Measurements from ENCODE around the gene BIRC5. TPM values are rescaled to one million over a fixed set of nuclear protein-coding genes. Genes with fewer than 3 reads are reported as not detected.
A peak's percentile ranks its signal among the peaks of the same experiment; 100 is the strongest.

The BIRC5 gene
- total RNA-seq, 4 donors from 2014 or later = 2.4 to 6.5 (median 5.7) TPM

DNA sequence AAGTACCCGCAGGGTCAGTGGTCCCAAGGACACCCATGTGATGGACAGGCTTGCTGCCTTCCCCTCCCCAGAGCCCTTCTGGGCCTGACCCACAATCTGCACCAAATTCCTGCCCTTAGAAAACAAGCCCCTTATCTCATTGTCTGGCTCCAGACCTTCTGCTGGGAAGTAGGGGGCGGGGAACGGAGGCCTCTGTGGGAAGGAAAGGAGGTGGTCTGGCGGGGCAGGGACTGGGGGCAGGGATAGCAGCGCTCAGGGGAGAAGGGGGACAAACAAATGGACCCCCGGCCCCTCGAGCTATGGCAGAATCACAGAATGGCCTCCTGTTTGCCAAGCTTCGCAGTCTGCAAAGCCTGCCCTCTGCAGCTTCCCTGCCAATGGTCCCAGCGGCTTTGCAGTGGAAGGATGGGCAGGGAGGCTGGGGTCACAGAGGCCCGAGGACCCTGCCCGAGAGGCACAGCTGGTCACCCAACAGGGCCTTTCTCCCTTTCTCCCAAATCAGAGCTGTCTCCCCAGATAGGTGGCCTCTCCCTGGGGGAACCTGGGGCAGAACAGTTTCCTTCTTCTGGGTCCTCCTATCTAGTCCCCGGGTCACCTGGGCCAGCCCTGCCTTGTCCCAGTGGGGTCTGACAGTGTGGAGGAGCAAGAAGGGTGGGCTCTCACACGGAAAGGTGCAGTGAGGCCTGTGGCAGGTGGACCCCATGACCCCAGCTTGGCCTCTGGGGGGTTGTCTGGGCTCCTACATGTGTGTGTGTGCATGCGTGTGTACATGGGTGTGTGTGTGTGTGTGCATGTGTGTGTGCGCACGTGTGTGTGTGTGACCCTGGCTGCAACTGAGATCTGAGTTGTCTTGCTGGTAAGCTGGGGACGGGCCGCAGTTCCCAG is 42.9 kb downstream of the BIRC5 start:
- Histone ChIP-seq H3K36me3 (no peaks in the 10 kb centered on the region), H3K27me3 (no peaks in the 10 kb centered on the region), H3K27ac (peak overlapping the region in 2 of 4 donors; percentile 9 to 77), H3K4me1 (peaks cover 0 to 32% (median 27%) of the 10 kb centered on the region in 4 donors), H3K9me3 (no peaks in the 10 kb centered on the region), H3K4me3 (no peak overlapping the region)
- no peak for DNase-seq
- no peak for TF ChIP-seq POLR2A (IDR thresholded peaks at IDR 0.05)
- TF ChIP-seq, protein P1, sequence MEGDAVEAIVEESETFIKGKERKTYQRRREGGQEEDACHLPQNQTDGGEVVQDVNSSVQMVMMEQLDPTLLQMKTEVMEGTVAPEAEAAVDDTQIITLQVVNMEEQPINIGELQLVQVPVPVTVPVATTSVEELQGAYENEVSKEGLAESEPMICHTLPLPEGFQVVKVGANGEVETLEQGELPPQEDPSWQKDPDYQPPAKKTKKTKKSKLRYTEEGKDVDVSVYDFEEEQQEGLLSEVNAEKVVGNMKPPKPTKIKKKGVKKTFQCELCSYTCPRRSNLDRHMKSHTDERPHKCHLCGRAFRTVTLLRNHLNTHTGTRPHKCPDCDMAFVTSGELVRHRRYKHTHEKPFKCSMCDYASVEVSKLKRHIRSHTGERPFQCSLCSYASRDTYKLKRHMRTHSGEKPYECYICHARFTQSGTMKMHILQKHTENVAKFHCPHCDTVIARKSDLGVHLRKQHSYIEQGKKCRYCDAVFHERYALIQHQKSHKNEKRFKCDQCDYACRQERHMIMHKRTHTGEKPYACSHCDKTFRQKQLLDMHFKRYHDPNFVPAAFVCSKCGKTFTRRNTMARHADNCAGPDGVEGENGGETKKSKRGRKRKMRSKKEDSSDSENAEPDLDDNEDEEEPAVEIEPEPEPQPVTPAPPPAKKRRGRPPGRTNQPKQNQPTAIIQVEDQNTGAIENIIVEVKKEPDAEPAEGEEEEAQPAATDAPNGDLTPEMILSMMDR (IDR thresholded peaks at IDR 0.05) = no peak

DNA sequence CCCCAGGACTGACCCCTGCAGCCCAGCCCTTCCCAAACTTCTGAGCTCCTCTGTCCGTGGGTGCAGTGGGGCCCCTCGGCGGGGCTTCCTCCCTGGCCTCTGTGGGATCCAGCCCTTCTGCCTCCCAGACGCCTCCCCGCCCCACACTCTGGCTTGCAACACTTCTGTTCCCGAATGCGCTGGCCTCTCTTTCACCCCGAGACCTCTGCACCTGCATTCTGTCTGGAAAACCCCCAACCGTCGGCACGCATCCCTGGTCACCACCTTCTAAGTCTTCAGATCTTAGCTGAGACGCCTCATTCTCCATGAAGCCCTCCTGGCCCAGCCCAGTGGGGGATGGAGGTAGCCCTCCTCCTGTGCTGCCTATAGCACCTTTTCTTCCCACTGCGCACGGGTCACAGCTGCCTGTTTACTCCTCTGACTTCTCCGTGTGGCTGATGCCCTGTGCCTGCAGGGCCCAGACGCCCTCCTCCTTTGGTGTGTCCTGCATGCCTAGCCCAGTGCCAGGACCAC is 43.8 kb downstream of the BIRC5 start:
- Histone ChIP-seq H3K9me3 (no peaks in the 10 kb centered on the region), H3K27ac (peak overlapping the region; percentile 9 to 77 (median 27)), H3K4me3 (peak overlapping the region in 1 of 4 donors; percentile 19), H3K36me3 (no peaks in the 10 kb centered on the region), H3K4me1 (peaks cover 0 to 29% (median 22%) of the 10 kb centered on the region in 4 donors), H3K27me3 (no peaks in the 10 kb centered on the region)
- DNase-seq = peak in 1 of 3 donors; percentile 34
- no peak for TF ChIP-seq POLR2A (IDR thresholded peaks at IDR 0.05)
- TF ChIP-seq, protein P1 (IDR thresholded peaks at IDR 0.05) = no peak

GRCh38 chr17:78258323-78259191 is 44.5 kb downstream of the BIRC5 start:
- TF ChIP-seq POLR2A (IDR thresholded peaks at IDR 0.05) = no peak
- TF ChIP-seq, protein P1 (IDR thresholded peaks at IDR 0.05) = no peak
- peak overlapping the region in 2 of 4 donors; percentile 14 to 19 for H3K4me3 ChIP-seq
- peaks cover 0 to 36% (median 18%) of the 10 kb centered on the region in 4 donors for H3K4me1 ChIP-seq
- H3K9me3 ChIP-seq = no peaks in the 10 kb centered on the region
- H3K27me3 ChIP-seq = no peaks in the 10 kb centered on the region
- H3K36me3 ChIP-seq = no peaks in the 10 kb centered on the region
- peak overlapping the region; percentile 12 to 77 (median 39) for H3K27ac ChIP-seq
- DNase-seq = peak in 2 of 3 donors; percentile 76 to 80

DNA sequence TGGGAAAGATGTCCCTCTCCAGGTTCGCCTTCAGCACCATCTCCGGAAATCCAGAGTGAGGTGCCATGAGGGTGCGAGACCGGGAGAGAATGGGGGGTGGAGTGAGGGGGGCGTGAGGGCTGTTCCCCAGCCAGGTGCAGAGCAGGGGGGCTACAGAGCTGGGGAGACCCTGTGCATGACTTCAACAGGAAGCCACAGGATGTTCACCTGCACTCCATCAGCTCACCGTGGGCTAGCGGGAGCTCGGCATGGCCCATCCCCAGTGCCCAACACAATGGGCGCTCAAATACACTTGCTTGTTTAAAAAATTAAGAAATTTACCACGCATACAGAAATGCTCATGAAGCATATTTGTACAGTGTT is 45.1 kb downstream of the BIRC5 start:
- Histone ChIP-seq H3K27me3 (no peaks in the 10 kb centered on the region), H3K36me3 (no peaks in the 10 kb centered on the region), H3K4me1 (peaks cover 0 to 30% (median 16%) of the 10 kb centered on the region in 4 donors), H3K27ac (peak overlapping the region; percentile 12 to 77 (median 39)), H3K9me3 (no peaks in the 10 kb centered on the region), H3K4me3 (peak overlapping the region in 1 of 4 donors; percentile 19)
- DNase-seq = no peak
- no peak for TF ChIP-seq POLR2A (IDR thresholded peaks at IDR 0.05)
- TF ChIP-seq, protein P1 (IDR thresholded peaks at IDR 0.05) = no peak

DNA sequence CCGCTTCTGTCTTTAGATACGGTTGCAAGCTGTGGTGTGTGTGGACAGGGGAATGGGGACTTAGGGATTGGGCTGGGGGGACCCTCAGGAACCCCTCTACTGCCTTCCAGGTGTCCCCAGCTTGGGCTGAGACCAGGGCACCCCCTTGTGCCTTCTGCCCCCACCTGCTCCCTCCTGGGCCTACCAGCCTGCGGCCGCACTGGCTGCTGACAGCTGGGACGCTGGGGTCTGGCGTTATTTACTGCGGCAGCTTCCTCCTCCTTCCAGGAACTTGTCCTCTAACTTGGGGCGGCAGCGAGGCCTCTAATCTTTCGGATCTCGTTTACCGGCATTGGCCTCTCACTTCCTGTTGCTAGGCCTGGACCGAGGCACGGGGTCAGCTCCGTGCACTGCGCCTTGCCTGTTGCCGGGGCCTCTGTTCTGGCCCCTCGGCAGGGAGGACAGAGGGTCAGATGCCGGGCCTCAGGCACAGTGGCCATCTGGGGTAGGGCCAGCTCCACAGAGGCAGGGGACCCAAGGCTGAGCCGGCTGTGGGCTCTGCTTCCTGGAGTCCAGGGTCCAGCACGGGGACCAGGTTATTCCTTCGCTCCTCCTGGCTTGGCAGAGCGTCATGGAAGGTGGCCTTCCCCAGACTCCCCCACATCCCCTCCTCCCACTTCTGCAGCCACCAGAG is 49.1 kb downstream of the BIRC5 start:
- peak; percentile 42 to 75 (median 59) for DNase-seq
- TF ChIP-seq POLR2A (IDR thresholded peaks at IDR 0.05) = no peak
- TF ChIP-seq, protein P1 (IDR thresholded peaks at IDR 0.05) = no peak
- no peaks in the 10 kb centered on the region for H3K9me3 ChIP-seq
- H3K27ac ChIP-seq = peak overlapping the region; percentile 4 to 68 (median 59)
- no peaks in the 10 kb centered on the region for H3K27me3 ChIP-seq
- H3K4me3 ChIP-seq = no peak overlapping the region
- H3K36me3 ChIP-seq = no peaks in the 10 kb centered on the region
- peaks cover 0 to 20% (median 10%) of the 10 kb centered on the region in 4 donors for H3K4me1 ChIP-seq
